K562 (cell line): Measurements from ENCODE around the gene HOXB6. TPM values are rescaled to one million over a fixed set of nuclear protein-coding genes. Genes with fewer than 3 reads are reported as not detected.

Experiments used
- ATAC-seq: fragments of 200-7000 bp; cut with Tn5 transposase; 3 replicates; pipeline ENCODE4 v1.9.1; 2020; ENCODE audit warnings: moderate library complexity
- BruUV-seq: library from RNA; stranded (reverse); fragments of 400-500 nt; replicated peaks from 2 replicates; lab custom pipeline; 2021; lab: Mats Ljungman, UMichigan
- CTCF ChIA-PET: fragments of 300-600 bp; formaldehyde crosslinking; extraction: SDS; loops from one replicate; lab custom pipeline; 2021; ENCODE audit warnings: low intra/inter-chr PET ratio; lab: Yijun Ruan, JAX
- POLR2A ChIA-PET: fragments of 300-600, 350-650 bp; sonication (Branson Sonifier 250); formaldehyde crosslinking; extraction: SDS; loops from one replicate; lab custom pipeline; 2021; ENCODE audit warnings: antibody characterized with exemption, inconsistent platforms; lab: Yijun Ruan, JAX
- DNase-seq, 4 experiments: peaks; one replicate each; pipeline versions ENCODE4 v3.0.0 to v3.0.0-alpha.2; 2011 to 2018; ENCODE audit warnings: low spot score in 3 of 4, mixed read lengths in 3 of 4; ENCODE audit errors: extremely low read depth in 1 of 4
- FAIRE-seq: peaks from 2 replicates; lab custom pipeline; 2011; peaks lifted over from hg19 to GRCh38; lab: Jason Lieb, UNC
- H2AFZ ChIP-seq: 2 replicates; pipeline ENCODE4 v1.6.0; 2011; ENCODE audit warnings: low read depth, low read length, control low read depth, inconsistent platforms
- H3K27ac ChIP-seq: fragments of 200-600 bp; 3 replicates; pipeline ENCODE4 v1.8.0; 2011; ENCODE audit warnings: low read depth, mild to moderate bottlenecking, control low read depth, inconsistent platforms, low read length, moderate library complexity, mixed read lengths; ENCODE audit errors: extremely low read depth
- H3K27me3 ChIP-seq, 2 experiments: fragments of 300-600 bp in 1 of 2; 2 replicates in 1 of 2; 3 replicates in 1 of 2; pipeline versions ENCODE4 v1.6.0 to v1.8.0; 2011; ENCODE audit warnings: inconsistent platforms in 2 of 2, low read length in 2 of 2, mild to moderate bottlenecking in 1 of 2, mixed read lengths in 1 of 2, moderate library complexity in 1 of 2; ENCODE audit not compliant: control insufficient read depth in 2 of 2, insufficient read depth in 2 of 2
- H3K36me3 ChIP-seq: fragments of 300-600 bp; 3 replicates; pipeline ENCODE4 v1.8.0; 2011; ENCODE audit warnings: mild to moderate bottlenecking, low read length, inconsistent platforms; ENCODE audit not compliant: control insufficient read depth, insufficient read depth
- H3K4me1 ChIP-seq, 2 experiments: fragments of 200-600 bp in 1 of 2; replicated peaks in 1 of 2; 2 replicates in 1 of 2; 3 replicates in 1 of 2; pipeline versions ENCODE4 v1.5.1 to v1.8.0; 2011; ENCODE audit warnings: inconsistent platforms in 2 of 2, low read length in 2 of 2, mild to moderate bottlenecking in 1 of 2, mixed read lengths in 1 of 2, moderate library complexity in 1 of 2; ENCODE audit not compliant: control insufficient read depth in 2 of 2, insufficient read depth in 2 of 2
- H3K4me2 ChIP-seq: 2 replicates; pipeline ENCODE4 v1.6.1; 2011; ENCODE audit warnings: low read length, control low read depth, inconsistent platforms, mixed read lengths; ENCODE audit not compliant: insufficient read depth
- H3K4me3 ChIP-seq: fragments of 200-600 bp; sonication (generic), shearing (Covaris generic); 2 replicates; pipeline ENCODE4 v1.5.1; 2016; ENCODE audit warnings: control low read depth, inconsistent platforms
- H3K79me2 ChIP-seq: fragments of 200-600 bp; 3 replicates; pipeline ENCODE4 v1.8.0; 2011; ENCODE audit warnings: low read length, inconsistent platforms; ENCODE audit not compliant: control insufficient read depth, insufficient read depth
- H3K9ac ChIP-seq, 2 experiments: 2 replicates each; pipeline versions ENCODE4 v1.6.0 to v1.6.1; 2011; ENCODE audit warnings: low read depth in 2 of 2, low read length in 2 of 2, control low read depth in 1 of 2, inconsistent platforms in 1 of 2, mild to moderate bottlenecking in 1 of 2, mixed read lengths in 1 of 2; ENCODE audit not compliant: insufficient read depth in 1 of 2
- H3K9me1 ChIP-seq: one replicate; pipeline ENCODE4 v1.6.0; 2011; ENCODE audit warnings: inconsistent platforms, mild to moderate bottlenecking, low read length, moderate library complexity; ENCODE audit not compliant: control insufficient read depth, insufficient read depth
- H3K9me3 ChIP-seq: replicated peaks from 2 replicates; pipeline ENCODE4 v1.5.1; 2011; ENCODE audit warnings: low read depth, low read length, inconsistent platforms; ENCODE audit not compliant: control insufficient read depth, insufficient read depth
- H4K20me1 ChIP-seq: replicated peaks from 2 replicates; pipeline ENCODE4 v1.6.1; 2011; ENCODE audit warnings: low read length, inconsistent platforms, mixed read lengths; ENCODE audit not compliant: control insufficient read depth, insufficient read depth
- FOXM1 ChIP-seq, 2 experiments: fragments of 450-650 bp in 1 of 2; sonication (generic) in 1 of 2; formaldehyde crosslinking in 1 of 2; IDR thresholded peaks; 2 replicates each; pipeline versions ENCODE4 v1.6.1 to v1.9.0; 2017 to 2022; ENCODE audit warnings: low read depth in 2 of 2, mild to moderate bottlenecking in 2 of 2, missing genetic modification reagents in 1 of 2, moderate library complexity in 1 of 2
- ZNF699 ChIP-seq: fragments of 250-450 bp; sonication (Bioruptor Pico); IDR thresholded peaks from 2 replicates; pipeline ENCODE4 v1.8.0; 2021; ENCODE audit warnings: mild to moderate bottlenecking, moderate library complexity; ENCODE audit not compliant: insufficient replicate concordance
- WGBS: fragments of 100-300 bp; shearing (Covaris generic); methylation state at CpG from one replicate; pipeline ENCODE4 v1.1.6; 2016; ENCODE audit warnings: low coverage, mixed read lengths; ENCODE audit not compliant: insufficient coverage; ENCODE audit errors: missing lambda C conversion rate; 5-methylcytosine and 5-hydroxymethylcytosine counted together
- in situ Hi-C: fragments of 300-500 bp; cut with MboI; formaldehyde crosslinking; loops from 4 replicates; pipeline ENCODE4 v1.15.0; 2018; ENCODE audit warnings: inconsistent platforms, mixed read lengths
- intact Hi-C: fragments of 100-400 bp; cut with micrococcal nuclease; formaldehyde crosslinking; loops from 2 replicates; pipeline ENCODE4 v1.14.2; 2022
- polyA plus RNA-seq, 8 experiments: library from polyadenylated mRNA; depleted of rRNA in 4 of 8; stranded (reverse) in 5 of 8; unstranded in 3 of 8; fragments of >200 nt; fragmentation: Nextera tagmentation in 2 of 8; fragmentation: Illumina TruSeq in 1 of 8; extraction: Ambion mirVana in 2 of 8; extraction: Trizol in 1 of 8; gene quantifications; 2 replicates each; pipeline versions ENCODE4 v1.2.1 to v1.2.3, GENCODE V29; 2011 to 2014; ENCODE audit warnings: inconsistent platforms in 1 of 8, missing spikeins in 1 of 8
- total RNA-seq, 7 experiments: library from RNA; depleted of rRNA in 6 of 7; stranded (reverse); fragments of >200 nt in 6 of 7; fragmentation: Illumina TruSeq in 2 of 7; extraction: Trizol in 2 of 7; gene quantifications; 2 replicates each; pipeline versions ENCODE4 v1.2.1 to v1.2.3, GENCODE V29; 2011 to 2021; ENCODE audit warnings: low replicate concordance in 1 of 7

The HOXB6 gene
- total and polyA plus RNA-seq, 9 of the 15 experiments (the other 6 are each of a cell fraction or from before 2014, with no cell fraction given), result 1.2 to 14.8 (median 4.9) TPM

DNA sequence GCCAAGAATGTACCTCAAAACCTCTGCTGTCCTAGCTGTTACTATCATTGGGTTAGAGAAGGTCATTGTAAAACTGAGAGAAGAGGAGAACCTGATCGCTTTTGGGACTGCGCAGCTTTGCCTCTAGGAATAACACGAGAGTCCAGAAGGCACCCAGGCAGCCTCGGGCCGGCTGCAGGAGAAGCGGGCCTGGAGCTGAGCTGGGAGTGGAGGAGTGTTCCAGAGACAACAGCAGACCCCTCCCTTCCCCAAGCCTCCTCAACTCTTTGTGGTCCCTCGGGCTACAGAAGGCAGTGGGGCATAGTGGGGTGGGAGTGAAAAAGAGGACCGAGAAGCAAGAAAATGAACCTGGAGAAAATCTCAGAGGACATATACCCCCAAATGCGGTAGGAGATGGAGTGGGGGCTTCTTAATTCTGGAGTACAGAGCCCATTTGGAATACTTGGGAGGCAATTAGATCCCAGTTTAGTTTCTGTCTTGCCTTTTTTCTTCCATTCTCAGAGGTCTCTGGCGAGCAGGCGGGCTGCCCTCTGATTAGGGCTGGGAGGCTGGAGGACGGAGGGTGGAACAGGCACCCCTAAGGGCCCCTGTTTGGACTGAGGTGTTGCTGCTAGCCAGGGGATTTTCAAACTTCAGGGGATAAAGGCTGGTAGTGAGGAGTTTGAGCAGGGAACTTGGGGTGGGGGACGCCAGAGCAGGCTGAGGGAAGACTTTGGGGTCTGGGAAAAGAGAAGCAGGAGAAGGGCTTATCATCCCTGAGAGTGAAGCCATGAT lies 46.5 kb downstream of the HOXB6 start:
- in situ Hi-C loops (no loop called here), intact Hi-C loops (no loop called here)
- no peaks in the 10 kb centered on the region for H4K20me1 ChIP-seq
- H3K79me2 ChIP-seq, result peaks cover 51% of the 10 kb centered on the region
- H3K9me3 ChIP-seq, result no peaks in the 10 kb centered on the region
- H3K9me1 ChIP-seq, result peaks cover 6% of the 10 kb centered on the region
- ChIA-PET POLR2A (interaction anchor here (0.5 to 3.4 kb wide), 3 partner anchors 8 to 22 kb away, joined by 3 to 21 read pairs (median 4); no protein-coding TSS in a partner anchor), CTCF (no interaction called here)
- H3K4me1 ChIP-seq, result peaks cover 41 to 44% of the 10 kb centered on the region in 2 experiments
- H3K27ac ChIP-seq, result peak overlapping the region; percentile 2; the same call in 1 of the 3 replicates
- 72% methylated on average over 13 of the region's 13 CpGs for WGBS
- no peak overlapping the region for H3K4me2 ChIP-seq
- TF ChIP-seq FOXM1 (IDR thresholded peaks at IDR 0.05; ENCODE audit: low read depth) (no peak), FOXM1 (CRISPR knock-in tag; IDR thresholded peaks at IDR 0.05; ENCODE audit: low read depth) (no peak), ZNF699 (CRISPR knock-in tag) (no peak)
- H2AFZ ChIP-seq, result no peak overlapping the region
- DNase-seq (no peak), ATAC-seq (no peak), FAIRE-seq (no peak)
- no TSS peak for BruUV-seq
- no peak overlapping the region for H3K4me3 ChIP-seq
- H3K36me3 ChIP-seq, result peaks cover 72% of the 10 kb centered on the region; the same call in 2 of the 3 replicates
- peak overlapping the region in 1 of 2 experiments; percentile 80; a peak in 2 of 4 replicates for H3K9ac ChIP-seq
- no peaks in the 10 kb centered on the region for H3K27me3 ChIP-seq
